Adrenal gland (tissue), 5 donors: Measurements from ENCODE around the gene DBT.

Experiments used
- POLR2A ChIP-seq, 2 donors: fragments of 450-650 bp; IDR thresholded peaks; one replicate each; pipeline ENCODE4 v1.6.1; 2017; ENCODE audit warnings: antibody characterized with exemption in 2 of 2, mild to moderate bottlenecking in 2 of 2, moderate library complexity in 1 of 2
- TF ChIP-seq, protein P1 (sequence below), 6 experiments: fragments of 450-650 bp in 4 of 6; fragments of 200-600 bp in 2 of 6; sonication (generic) in 1 of 6; IDR thresholded peaks; 1 replicate in 5 of 6; 2 replicates in 1 of 6; pipeline versions ENCODE4 v1.5.1 to v1.8.0; 2016 to 2021; ENCODE audit warnings: antibody characterized with exemption in 6 of 6, mild to moderate bottlenecking in 2 of 6, moderate library complexity in 1 of 6
- donor health status: DM: no; HTN: no; CAD: no.

DNA sequence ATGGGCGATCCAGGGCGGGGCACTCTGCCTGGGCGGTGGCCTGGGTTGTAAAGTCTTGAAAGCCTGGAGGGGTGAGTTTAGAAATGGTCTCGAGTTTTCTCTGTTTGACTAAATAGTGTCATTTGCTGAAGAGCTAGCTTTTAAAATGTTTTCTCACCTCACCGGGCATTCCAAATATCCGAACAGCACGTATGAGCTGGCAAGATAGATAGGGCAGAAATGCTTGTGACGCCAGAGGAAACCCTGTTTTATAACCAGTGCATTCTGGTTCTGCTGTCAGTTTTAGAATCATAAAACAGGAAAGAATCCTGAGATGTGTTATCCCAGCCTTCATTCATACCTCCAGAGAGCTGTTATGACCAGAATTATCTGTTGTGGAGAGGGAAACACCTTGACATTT, 17.1 kb upstream of the DBT start:
- TF ChIP-seq POLR2A (IDR thresholded peaks at IDR 0.05): no peak
- TF ChIP-seq, protein P1, sequence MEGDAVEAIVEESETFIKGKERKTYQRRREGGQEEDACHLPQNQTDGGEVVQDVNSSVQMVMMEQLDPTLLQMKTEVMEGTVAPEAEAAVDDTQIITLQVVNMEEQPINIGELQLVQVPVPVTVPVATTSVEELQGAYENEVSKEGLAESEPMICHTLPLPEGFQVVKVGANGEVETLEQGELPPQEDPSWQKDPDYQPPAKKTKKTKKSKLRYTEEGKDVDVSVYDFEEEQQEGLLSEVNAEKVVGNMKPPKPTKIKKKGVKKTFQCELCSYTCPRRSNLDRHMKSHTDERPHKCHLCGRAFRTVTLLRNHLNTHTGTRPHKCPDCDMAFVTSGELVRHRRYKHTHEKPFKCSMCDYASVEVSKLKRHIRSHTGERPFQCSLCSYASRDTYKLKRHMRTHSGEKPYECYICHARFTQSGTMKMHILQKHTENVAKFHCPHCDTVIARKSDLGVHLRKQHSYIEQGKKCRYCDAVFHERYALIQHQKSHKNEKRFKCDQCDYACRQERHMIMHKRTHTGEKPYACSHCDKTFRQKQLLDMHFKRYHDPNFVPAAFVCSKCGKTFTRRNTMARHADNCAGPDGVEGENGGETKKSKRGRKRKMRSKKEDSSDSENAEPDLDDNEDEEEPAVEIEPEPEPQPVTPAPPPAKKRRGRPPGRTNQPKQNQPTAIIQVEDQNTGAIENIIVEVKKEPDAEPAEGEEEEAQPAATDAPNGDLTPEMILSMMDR (IDR thresholded peaks at IDR 0.05): no peak
